Activated CD4-positive, alpha-beta T cell treated with anti-CD3 and anti-CD28 coated beads for 36 hours (primary cell): Measurements from ENCODE around the gene ZACN. TPM values are rescaled to one million over a fixed set of nuclear protein-coding genes. Genes with fewer than 3 reads are reported as not detected.
A peak's percentile ranks its signal among the peaks of the same experiment; 100 is the strongest.

Source experiments
- ATAC-seq: fragments of 200-7000 bp; cut with Tn5 transposase; one replicate; pipeline ENCODE4 v1.10.0; 2021; ENCODE audit warnings: mild to moderate bottlenecking, moderate library complexity
- CTCF ChIA-PET: fragments of 350-600 bp; sonication (Branson Sonifier 250); formaldehyde crosslinking; loops from one replicate; lab custom pipeline; 2021; ENCODE audit warnings: antibody characterized with exemption; lab: Charles Lee
- POLR2A ChIA-PET: fragments of 350-600 bp; sonication (Branson Sonifier 250); formaldehyde crosslinking; loops from one replicate; lab custom pipeline; 2021; ENCODE audit warnings: antibody characterized with exemption, inconsistent platforms; lab: Charles Lee
- DNase-seq: peaks from one replicate; pipeline ENCODE4 v3.0.0-alpha.2; 2020
- H3K27ac Mint-ChIP-seq: one replicate; pipeline ENCODE4 v1.8.0; 2021; ENCODE audit warnings: mixed read lengths
- H3K27me3 Mint-ChIP-seq: one replicate; pipeline ENCODE4 v1.8.0; 2021; ENCODE audit warnings: mixed read lengths
- H3K36me3 Mint-ChIP-seq: one replicate; pipeline ENCODE4 v1.8.0; 2021; ENCODE audit warnings: low read depth, mixed read lengths
- H3K4me1 Mint-ChIP-seq: one replicate; pipeline ENCODE4 v1.8.0; 2021; ENCODE audit warnings: mixed read lengths
- H3K4me3 Mint-ChIP-seq: one replicate; pipeline ENCODE4 v1.8.0; 2021; ENCODE audit warnings: mild to moderate bottlenecking, moderate library complexity, mixed read lengths
- H3K9me3 Mint-ChIP-seq: one replicate; pipeline ENCODE4 v1.8.0; 2021; ENCODE audit warnings: low read depth, mixed read lengths
- intact Hi-C, 2 experiments: fragments of 100-400 bp; cut with DNase I in 1 of 2; cut with micrococcal nuclease in 1 of 2; formaldehyde crosslinking; loops; one replicate each; pipeline versions ENCODE4 v1.14.2 to v1.15.1; 2022 to 2024; cut with DNase I, micrococcal nuclease
- total RNA-seq, 2 experiments: library from RNA; stranded (reverse); gene quantifications; one replicate each; pipeline ENCODE4 v1.2.3, GENCODE V29; 2021

The ZACN gene
- total RNA-seq, 2 experiments from 2014 or later = 4.8 to 5.4 TPM

- CTCF ChIA-PET = no interaction called here
- no peak overlapping the region for H3K27ac Mint-ChIP-seq
- ATAC-seq (no peak), DNase-seq (no peak)
- no peaks in the 10 kb centered on the region for H3K4me1 Mint-ChIP-seq
- peaks cover 22% of the 10 kb centered on the region for H3K36me3 Mint-ChIP-seq
- no peaks in the 10 kb centered on the region for H3K27me3 Mint-ChIP-seq
- no peaks in the 10 kb centered on the region for H3K9me3 Mint-ChIP-seq
- no peak overlapping the region for H3K4me3 Mint-ChIP-seq
- intact Hi-C loops = no loop called here
- POLR2A ChIA-PET = no interaction called here
These were observed 11.6 kb downstream of the ZACN start for GRCh38 chr17:76090517-76091129.

DNA sequence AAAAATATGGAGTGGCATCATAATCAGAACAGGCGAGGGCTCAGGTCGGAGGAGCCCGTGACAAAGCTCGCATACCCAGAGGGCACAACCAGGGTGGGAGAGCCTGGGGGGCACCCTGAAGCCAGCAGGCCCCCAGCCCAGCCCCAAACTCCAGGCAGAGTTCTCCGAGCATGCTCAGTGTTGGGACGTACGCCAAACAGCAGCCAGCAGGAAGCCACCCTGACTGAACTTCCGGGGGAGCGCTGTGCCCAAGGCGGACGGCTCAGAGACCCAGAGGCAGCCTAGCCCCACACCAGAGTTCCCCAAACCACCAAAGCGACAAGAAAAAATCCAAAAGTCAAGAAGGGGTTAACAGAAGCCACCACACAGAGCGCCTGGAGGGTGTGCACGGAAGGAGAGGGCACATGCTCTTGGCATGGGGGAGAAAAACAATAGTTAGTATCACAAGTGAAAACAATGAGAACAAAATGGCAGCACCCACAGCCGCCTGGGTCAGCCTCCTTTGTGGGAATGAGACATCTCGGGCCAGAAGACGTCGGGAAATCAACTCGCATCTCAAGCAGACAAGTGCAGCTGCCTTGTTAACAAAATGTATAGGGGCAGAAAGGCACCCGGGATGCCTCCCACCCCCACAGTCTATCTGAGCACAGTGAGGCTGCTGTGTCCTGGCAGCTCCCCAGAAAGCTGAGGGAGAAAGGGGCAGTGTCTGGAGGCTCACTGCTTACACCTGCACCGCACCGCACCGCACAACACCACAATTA lies 12.7 kb downstream of the ZACN start:
- H3K27ac Mint-ChIP-seq = peak overlapping the region; percentile 63
- DNase-seq (no peak), ATAC-seq (peak; percentile 69)
- ChIA-PET CTCF (interaction anchor here (1.0 kb wide), 1 partner anchor 12 kb away, joined by 6 read pairs; no protein-coding TSS in a partner anchor), POLR2A (no interaction called here)
- H3K36me3 Mint-ChIP-seq = peaks cover 26% of the 10 kb centered on the region
- peak overlapping the region; percentile 28 for H3K4me3 Mint-ChIP-seq
- intact Hi-C loops = no loop called here
- no peaks in the 10 kb centered on the region for H3K27me3 Mint-ChIP-seq
- no peaks in the 10 kb centered on the region for H3K4me1 Mint-ChIP-seq
- no peaks in the 10 kb centered on the region for H3K9me3 Mint-ChIP-seq

DNA sequence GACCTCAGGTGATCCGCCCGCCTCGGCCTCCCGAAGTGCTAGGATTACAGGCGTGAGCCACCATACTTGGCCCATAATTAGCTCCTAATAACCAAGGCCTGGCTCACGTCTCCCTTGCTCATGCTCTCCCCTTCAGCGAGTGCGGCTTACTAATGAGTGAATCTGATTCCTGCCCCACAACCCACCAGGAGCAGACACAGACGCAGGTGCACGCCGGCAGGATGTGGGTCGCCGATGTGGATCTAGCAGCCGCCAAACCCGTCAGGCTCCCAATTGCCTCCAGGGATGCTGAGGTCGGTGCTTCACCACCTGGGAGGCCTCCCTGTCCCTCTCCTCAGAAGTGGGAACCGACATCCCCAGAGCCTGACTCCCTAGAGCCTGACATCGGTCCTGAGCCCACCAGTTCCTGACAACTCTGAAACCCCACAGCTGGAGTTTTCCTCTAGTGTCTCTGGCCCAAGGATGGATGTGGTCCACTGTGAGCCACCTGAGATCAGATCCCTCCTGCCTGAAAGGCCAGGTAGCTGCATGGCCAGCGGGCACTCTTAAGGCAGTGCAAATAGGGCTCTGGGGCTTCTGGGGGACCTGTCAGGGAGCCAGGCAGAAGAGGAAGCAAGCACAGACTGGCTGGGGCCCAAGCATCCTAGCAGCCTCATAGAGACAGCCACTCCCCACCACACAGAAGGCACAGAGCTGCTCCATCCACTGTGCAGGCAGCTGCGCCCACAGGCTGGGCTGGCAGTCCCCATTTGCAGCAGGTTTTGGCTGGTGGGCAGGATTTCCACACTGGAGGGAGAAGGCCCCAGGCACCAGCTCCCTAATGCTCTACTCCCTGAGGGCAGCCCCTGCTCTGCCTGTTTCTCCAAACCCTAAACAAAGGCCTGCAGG lies 13.8 kb downstream of the ZACN start:
- Mint-ChIP-seq H3K27ac (no peak overlapping the region), H3K4me3 (no peak overlapping the region), H3K36me3 (peaks cover 33% of the 10 kb centered on the region), H3K9me3 (no peaks in the 10 kb centered on the region), H3K27me3 (no peaks in the 10 kb centered on the region), H3K4me1 (no peaks in the 10 kb centered on the region)
- ATAC-seq (no peak), DNase-seq (no peak)
- ChIA-PET POLR2A (no interaction called here), CTCF (interaction anchor here (0.9 to 1.0 kb wide), 3 partner anchors 13 to 316 kb away, joined by 4 to 6 read pairs (median 5); partner anchors contain the start of gene MRPL38)
- intact Hi-C loops = no loop called here

GRCh38 chr17:76094046-76094445 lies 15.1 kb downstream of the ZACN start:
- no peak for DNase-seq
- H3K4me3 Mint-ChIP-seq = no peak overlapping the region
- intact Hi-C loops = no loop called here
- H3K36me3 Mint-ChIP-seq = peaks cover 32% of the 10 kb centered on the region
- ChIA-PET POLR2A (interaction anchor here (0.5 kb wide), 1 partner anchor 23 kb away, joined by 4 read pairs; no protein-coding TSS in a partner anchor), CTCF (interaction anchor here (0.6 to 0.8 kb wide), 3 partner anchors 8 to 83 kb away, joined by 3 to 5 read pairs (median 3); no protein-coding TSS in a partner anchor)
- no peaks in the 10 kb centered on the region for H3K27me3 Mint-ChIP-seq
- no peak overlapping the region for H3K27ac Mint-ChIP-seq
- H3K4me1 Mint-ChIP-seq = no peaks in the 10 kb centered on the region
- no peaks in the 10 kb centered on the region for H3K9me3 Mint-ChIP-seq
- no peak for ATAC-seq

DNA sequence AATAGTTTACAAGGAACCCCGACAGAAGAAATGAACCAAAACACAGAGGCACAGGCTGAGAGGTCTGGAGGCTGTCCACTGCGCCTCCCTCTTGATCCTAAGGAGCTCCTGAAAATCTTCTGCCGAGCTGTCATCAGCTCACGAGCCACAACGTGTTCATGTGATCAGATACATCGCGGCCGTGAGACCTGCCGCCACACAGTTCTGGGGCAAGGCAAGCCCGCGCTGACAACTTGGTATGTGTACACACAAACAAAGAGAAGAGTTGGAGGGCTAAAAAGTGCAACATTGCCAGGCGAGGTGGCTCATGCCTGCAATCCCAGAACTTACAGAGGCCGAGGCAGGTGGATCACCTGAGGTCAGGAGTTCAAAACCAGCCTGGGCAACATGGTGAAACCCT lies 17.0 kb downstream of the ZACN start:
- POLR2A ChIA-PET = no interaction called here
- CTCF ChIA-PET = interaction anchor here (0.5 to 1.7 kb wide), 7 partner anchors 8 to 849 kb away, joined by 3 to 5 read pairs (median 4); no protein-coding TSS in a partner anchor

GRCh38 chr17:76097716-76098295 lies 18.8 kb downstream of the ZACN start:
- Mint-ChIP-seq H3K4me1 (peaks cover 13% of the 10 kb centered on the region), H3K27ac (no peak overlapping the region), H3K9me3 (no peaks in the 10 kb centered on the region), H3K27me3 (no peaks in the 10 kb centered on the region), H3K36me3 (peaks cover 33% of the 10 kb centered on the region), H3K4me3 (no peak overlapping the region)
- ATAC-seq (no peak), DNase-seq (no peak)
- ChIA-PET POLR2A (no interaction called here), CTCF (interaction anchor here (0.8 kb wide), 1 partner anchor 84 kb away, joined by 3 read pairs; no protein-coding TSS in a partner anchor)
- intact Hi-C loops = no loop called here

More for the DNA sequence above, 17.0 kb downstream of the ZACN start:
- Mint-ChIP-seq H3K27me3 (no peaks in the 10 kb centered on the region), H3K9me3 (no peaks in the 10 kb centered on the region), H3K27ac (no peak overlapping the region), H3K36me3 (peaks cover 40% of the 10 kb centered on the region), H3K4me1 (peaks cover 3% of the 10 kb centered on the region), H3K4me3 (no peak overlapping the region)
- intact Hi-C loops = no loop called here
- DNase-seq = no peak
- ATAC-seq = no peak

DNA sequence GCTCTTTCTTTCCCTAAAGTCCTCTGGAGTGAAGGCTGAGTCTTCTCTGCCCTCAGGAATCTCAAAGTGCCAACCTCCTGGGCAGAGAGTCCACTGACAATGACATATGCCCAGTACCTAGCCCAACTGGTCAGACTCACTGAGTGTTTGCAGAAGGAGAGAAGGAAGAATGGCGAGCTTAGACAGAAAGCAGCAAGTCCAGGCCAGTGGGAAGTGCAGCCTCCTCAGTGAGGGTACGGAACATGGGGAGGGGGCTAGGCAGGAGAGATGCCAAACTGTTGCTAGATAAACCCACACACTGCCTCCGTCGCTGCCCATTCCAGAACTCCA lies 23.9 kb downstream of the ZACN start:
- DNase-seq = no peak
- H3K4me1 Mint-ChIP-seq = peaks cover 18% of the 10 kb centered on the region
- ATAC-seq = no peak
- peak overlapping the region; percentile 93 for H3K27ac Mint-ChIP-seq
- intact Hi-C loops = loop anchor here (1.0 to 10.0 kb wide), 8 partner anchors 31 to 402 kb away; partner anchors contain the start of genes ACOX1 (in 1 of the 2), RHBDF2 (in 1 of the 2), SRP68 (in 1 of the 2) and TEN1 (in 1 of the 2)
- POLR2A ChIA-PET = interaction anchor here (0.7 to 2.0 kb wide), 2 partner anchors 169 to 288 kb away, joined by 4 to 6 read pairs; no protein-coding TSS in a partner anchor
- peak overlapping the region; percentile 90 for H3K4me3 Mint-ChIP-seq
- H3K9me3 Mint-ChIP-seq = no peaks in the 10 kb centered on the region
- H3K36me3 Mint-ChIP-seq = peaks cover 9% of the 10 kb centered on the region
- H3K27me3 Mint-ChIP-seq = no peaks in the 10 kb centered on the region
- CTCF ChIA-PET = interaction anchor here (0.7 to 1.9 kb wide), 7 partner anchors 24 to 176 kb away, joined by 3 to 10 read pairs (median 4); no protein-coding TSS in a partner anchor

- CTCF ChIA-PET = interaction anchor here (0.6 to 1.9 kb wide), 10 partner anchors 23 to 245 kb away, joined by 3 to 10 read pairs (median 4); no protein-coding TSS in a partner anchor
- no peaks in the 10 kb centered on the region for H3K9me3 Mint-ChIP-seq
- peaks cover 18% of the 10 kb centered on the region for H3K4me1 Mint-ChIP-seq
- intact Hi-C loops = loop anchor here (1.0 to 10.0 kb wide), 8 partner anchors 31 to 401 kb away; partner anchors contain the start of genes ACOX1 (in 1 of the 2), RHBDF2 (in 1 of the 2), SRP68 (in 1 of the 2) and TEN1 (in 1 of the 2)
- H3K27ac Mint-ChIP-seq = peak within 1 kb of the TSS; percentile 93
- H3K4me3 Mint-ChIP-seq = peak within 1 kb of the TSS; percentile 90
- peaks cover 8% of the 10 kb centered on the region for H3K36me3 Mint-ChIP-seq
- ATAC-seq (peak; percentile 94), DNase-seq (peak; percentile 96)
- no peaks in the 10 kb centered on the region for H3K27me3 Mint-ChIP-seq
- POLR2A ChIA-PET = interaction anchor here (0.8 to 2.0 kb wide), 3 partner anchors 23 to 168 kb away, joined by 3 to 4 read pairs (median 3); partner anchors contain the start of gene UBALD2
These were observed 24.5 kb downstream of the ZACN start, which contains the start of gene EXOC7 for GRCh38 chr17:76103274-76104139. EXOC7 (minus strand) TSS chr17:76103787; CDS start chr17:76103692, 95 bp downstream.

DNA sequence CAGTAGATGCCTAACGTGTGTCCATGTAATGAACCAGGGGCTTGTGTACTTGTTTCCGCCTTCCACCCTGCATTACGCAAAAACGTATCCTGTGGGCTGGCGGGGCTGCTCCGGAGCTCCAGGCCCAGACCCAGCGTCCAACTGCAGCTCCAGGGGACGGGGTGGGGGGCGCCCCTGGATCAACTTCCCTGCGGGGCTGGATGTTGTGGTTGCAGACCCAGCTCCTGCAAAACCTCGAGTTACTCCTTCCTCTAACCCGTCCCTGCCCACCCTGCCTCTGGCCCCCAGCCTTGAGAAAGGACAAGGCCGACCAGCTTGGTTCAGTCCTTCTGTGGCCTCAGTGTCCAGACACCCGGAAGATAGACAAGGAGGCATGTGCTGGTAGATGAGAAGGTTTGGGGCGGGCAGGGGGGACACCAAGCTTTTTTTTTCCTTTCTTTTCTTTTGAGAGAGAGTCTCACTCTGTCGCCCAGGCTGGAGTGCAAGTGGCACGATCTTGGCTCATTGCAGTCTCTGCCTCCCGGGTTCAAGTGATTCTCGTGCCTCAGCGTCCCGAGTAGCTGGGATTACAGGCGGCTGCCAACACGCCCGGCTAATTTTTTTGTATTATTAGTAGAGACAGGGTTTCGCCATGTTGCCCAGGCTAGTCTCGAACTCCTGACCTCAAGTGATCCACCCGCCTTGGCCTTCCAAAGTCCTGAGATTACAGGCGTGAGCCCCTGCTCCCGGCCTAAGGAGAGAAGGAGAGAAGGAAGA lies 25.3 kb downstream of the ZACN start:
- peaks cover 18% of the 10 kb centered on the region for H3K4me1 Mint-ChIP-seq

More for the DNA sequence above, 25.3 kb downstream of the ZACN start:
- ChIA-PET CTCF (interaction anchor here (0.6 to 1.9 kb wide), 13 partner anchors 9 to 271 kb away, joined by 3 to 10 read pairs (median 3); no protein-coding TSS in a partner anchor), POLR2A (interaction anchor here (0.8 to 2.0 kb wide), 3 partner anchors 24 to 168 kb away, joined by 3 to 4 read pairs (median 3); partner anchors contain the start of gene UBALD2)
- peaks cover 7% of the 10 kb centered on the region for H3K36me3 Mint-ChIP-seq
- no peaks in the 10 kb centered on the region for H3K9me3 Mint-ChIP-seq
- H3K27me3 Mint-ChIP-seq = no peaks in the 10 kb centered on the region
- peak overlapping the region; percentile 90 for H3K4me3 Mint-ChIP-seq
- ATAC-seq (no peak), DNase-seq (no peak)
- intact Hi-C loops = loop anchor here in 1 of 2 experiments (10.0 kb wide), 1 partner anchor 400 kb away; the partner anchor contains the start of gene RHBDF2
- peak overlapping the region; percentile 93 for H3K27ac Mint-ChIP-seq
